A673 (cell line): ENCODE results near the gene DDIAS. TPM values are rescaled to one million over a fixed set of nuclear protein-coding genes. Genes with fewer than 3 reads are reported as not detected.

Source experiments
- BruUV-seq: library from RNA; stranded (reverse); fragments of 400-500 nt; replicated peaks from 2 replicates; lab custom pipeline; 2021; lab: Mats Ljungman, UMichigan
- CTCF ChIA-PET: fragments of 300-600 bp; sonication (Branson Sonifier 250); formaldehyde crosslinking; loops from one replicate; lab custom pipeline; 2022; ENCODE audit warnings: antibody characterized with exemption; lab: Charles Lee
- POLR2A ChIA-PET: fragments of 300-600 bp; sonication (Branson Sonifier 250); formaldehyde crosslinking; loops from one replicate; lab custom pipeline; 2022; ENCODE audit warnings: antibody characterized with exemption; ENCODE audit not compliant: low non-redundant PET; lab: Charles Lee
- DNase-seq: peaks from one replicate; pipeline ENCODE4 v3.0.0-alpha.2; 2015; ENCODE audit warnings: low spot score
- H3K27ac ChIP-seq: fragments of 200-600 bp; sonication (generic); 2 replicates; pipeline ENCODE4 v1.5.1; 2016; ENCODE audit warnings: mixed run types, low read depth, mild to moderate bottlenecking, mixed read lengths, antibody characterized with exemption, low read length; ENCODE audit not compliant: poor library complexity, severe bottlenecking
- H3K27me3 ChIP-seq: fragments of 200-600 bp; sonication (generic); replicated peaks from 2 replicates; pipeline ENCODE4 v1.6.1; 2017; ENCODE audit warnings: mixed run types, low read depth, mild to moderate bottlenecking, mixed read lengths, antibody characterized with exemption, low read length; ENCODE audit not compliant: insufficient read depth, poor library complexity
- H3K36me3 ChIP-seq: fragments of 200-600 bp; sonication (generic); 2 replicates; pipeline ENCODE4 v1.6.1; 2016; ENCODE audit warnings: mixed run types, mild to moderate bottlenecking, mixed read lengths, antibody characterized with exemption, low read length; ENCODE audit not compliant: insufficient read depth, poor library complexity, severe bottlenecking
- H3K4me1 ChIP-seq: fragments of 200-600 bp; sonication (generic); 2 replicates; pipeline ENCODE4 v1.6.1; 2017; ENCODE audit warnings: mixed run types, mild to moderate bottlenecking, mixed read lengths, antibody characterized with exemption, low read length; ENCODE audit not compliant: insufficient read depth, poor library complexity, severe bottlenecking
- H3K4me3 ChIP-seq: fragments of 200-600 bp; sonication (generic); 2 replicates; pipeline ENCODE4 v1.5.1; 2016; ENCODE audit warnings: low read depth, mixed run types, mild to moderate bottlenecking, mixed read lengths, low read length; ENCODE audit not compliant: poor library complexity, severe bottlenecking
- H3K9me3 ChIP-seq: fragments of 200-600 bp; sonication (generic); 2 replicates; pipeline ENCODE4 v1.6.1; 2016; ENCODE audit warnings: mixed run types, low read depth, mild to moderate bottlenecking, mixed read lengths, antibody characterized with exemption, low read length; ENCODE audit not compliant: poor library complexity, severe bottlenecking
- EZH2 ChIP-seq: fragments of 200-600 bp; sonication (generic); IDR thresholded peaks from 2 replicates; pipeline ENCODE4 v1.6.1; 2017; ENCODE audit warnings: borderline replicate concordance, low read depth, mild to moderate bottlenecking, mixed read lengths, antibody characterized with exemption, low read length; ENCODE audit not compliant: poor library complexity, severe bottlenecking
- intact Hi-C: fragments of 100-400 bp; cut with micrococcal nuclease; formaldehyde crosslinking; loops from one replicate; pipeline ENCODE4 v1.10.0; 2022; ENCODE audit not compliant: unreplicated experiment
- total RNA-seq: library from RNA; stranded (reverse); gene quantifications from 2 replicates; pipeline ENCODE4 v1.2.3, GENCODE V29; 2021
- TF ChIP-seq, protein P1 (sequence below): fragments of 300-800, 200-600 bp; sonication (generic); conservative IDR thresholded peaks from 2 replicates; pipeline ENCODE4 v1.5.1; 2017; ENCODE audit warnings: low read depth, mild to moderate bottlenecking, antibody characterized with exemption, low read length, moderate library complexity, mixed read lengths

Gene DDIAS
- total RNA-seq, 1 experiment from 2014 or later, result 41.5 TPM

GRCh38 chr11:82883853-82884252 lies 17.7 kb upstream of the DDIAS start:
- Histone ChIP-seq H3K4me1 (no peaks in the 10 kb centered on the region), H3K4me3 (no peak overlapping the region), H3K36me3 (no peaks in the 10 kb centered on the region), H3K27ac (no peak overlapping the region), H3K9me3 (no peaks in the 10 kb centered on the region), H3K27me3 (no peaks in the 10 kb centered on the region)
- CTCF ChIA-PET, result no interaction called here
- TF ChIP-seq EZH2, result no peak
- TF ChIP-seq, protein P1, sequence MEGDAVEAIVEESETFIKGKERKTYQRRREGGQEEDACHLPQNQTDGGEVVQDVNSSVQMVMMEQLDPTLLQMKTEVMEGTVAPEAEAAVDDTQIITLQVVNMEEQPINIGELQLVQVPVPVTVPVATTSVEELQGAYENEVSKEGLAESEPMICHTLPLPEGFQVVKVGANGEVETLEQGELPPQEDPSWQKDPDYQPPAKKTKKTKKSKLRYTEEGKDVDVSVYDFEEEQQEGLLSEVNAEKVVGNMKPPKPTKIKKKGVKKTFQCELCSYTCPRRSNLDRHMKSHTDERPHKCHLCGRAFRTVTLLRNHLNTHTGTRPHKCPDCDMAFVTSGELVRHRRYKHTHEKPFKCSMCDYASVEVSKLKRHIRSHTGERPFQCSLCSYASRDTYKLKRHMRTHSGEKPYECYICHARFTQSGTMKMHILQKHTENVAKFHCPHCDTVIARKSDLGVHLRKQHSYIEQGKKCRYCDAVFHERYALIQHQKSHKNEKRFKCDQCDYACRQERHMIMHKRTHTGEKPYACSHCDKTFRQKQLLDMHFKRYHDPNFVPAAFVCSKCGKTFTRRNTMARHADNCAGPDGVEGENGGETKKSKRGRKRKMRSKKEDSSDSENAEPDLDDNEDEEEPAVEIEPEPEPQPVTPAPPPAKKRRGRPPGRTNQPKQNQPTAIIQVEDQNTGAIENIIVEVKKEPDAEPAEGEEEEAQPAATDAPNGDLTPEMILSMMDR, result no peak
- DNase-seq, result no peak
- intact Hi-C loops, result no loop called here
- POLR2A ChIA-PET, result no interaction called here
- no TSS peak for BruUV-seq

DNA sequence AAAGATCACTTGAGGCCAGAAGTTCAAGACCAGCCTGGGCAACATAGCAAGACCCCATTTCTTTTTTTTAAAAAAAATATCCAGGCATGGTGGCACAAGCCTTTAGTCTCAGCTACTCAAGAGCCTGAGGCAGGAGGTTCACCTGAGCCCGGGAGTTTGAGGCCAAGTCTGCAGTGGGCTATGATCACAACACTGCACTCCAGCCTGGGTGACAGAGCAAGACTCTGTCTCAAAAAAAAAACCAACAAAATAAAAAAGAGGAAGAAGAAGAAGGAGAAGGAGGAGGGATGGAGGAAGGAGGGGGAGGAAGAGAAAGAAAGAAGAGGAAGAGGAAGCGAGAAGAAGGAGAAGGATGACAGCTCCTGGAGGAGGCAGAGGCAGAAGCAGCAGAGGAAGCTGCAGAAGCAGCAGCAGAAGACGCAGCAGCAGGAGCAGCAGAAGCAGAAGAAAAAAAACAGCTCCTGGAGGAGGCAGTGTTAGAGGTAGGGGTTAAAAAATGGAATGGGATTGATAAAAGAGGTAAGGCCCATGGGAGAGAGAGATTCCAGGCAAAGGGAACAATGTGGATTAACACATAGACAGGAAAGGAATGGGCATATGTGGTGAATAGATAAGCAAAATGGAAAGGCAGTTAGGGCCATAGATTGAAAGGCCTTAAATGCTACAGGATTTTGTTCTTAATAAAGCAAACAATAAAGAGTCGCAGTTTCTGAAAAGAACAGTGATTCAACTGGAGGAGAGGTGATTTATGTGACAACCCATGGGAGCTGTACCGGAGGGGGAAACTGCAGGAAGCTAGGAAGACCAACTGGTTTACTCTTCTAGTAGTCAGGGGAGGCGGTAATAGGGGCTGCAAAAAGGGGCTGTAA lies 12.2 kb upstream of the DDIAS start:
- no TSS peak for BruUV-seq
- no peaks in the 10 kb centered on the region for H3K27me3 ChIP-seq
- no peak overlapping the region for H3K4me3 ChIP-seq
- no peaks in the 10 kb centered on the region for H3K9me3 ChIP-seq
- H3K27ac ChIP-seq, result no peak overlapping the region
- H3K36me3 ChIP-seq, result no peaks in the 10 kb centered on the region
- peaks cover 4% of the 10 kb centered on the region for H3K4me1 ChIP-seq
- ChIA-PET CTCF (interaction anchor here (0.7 to 1.3 kb wide), 2 partner anchors 11 to 113 kb away, joined by 3 read pairs; partner anchors contain the start of gene PRCP), POLR2A (interaction anchor here (0.6 kb wide), 1 partner anchor 131 kb away, joined by 3 read pairs; no protein-coding TSS in a partner anchor)
- intact Hi-C loops, result no loop called here
- TF ChIP-seq, protein P1, result no peak
- no peak for TF ChIP-seq EZH2
- peak; percentile 37 for DNase-seq

- Histone ChIP-seq H3K4me3 (no peak overlapping the region), H3K4me1 (peaks cover 4% of the 10 kb centered on the region), H3K27ac (no peak overlapping the region), H3K27me3 (no peaks in the 10 kb centered on the region), H3K36me3 (no peaks in the 10 kb centered on the region), H3K9me3 (no peaks in the 10 kb centered on the region)
- no TSS peak for BruUV-seq
- DNase-seq, result no peak
- intact Hi-C loops, result no loop called here
- ChIA-PET POLR2A (interaction anchor here (0.6 kb wide), 1 partner anchor 130 kb away, joined by 3 read pairs; no protein-coding TSS in a partner anchor), CTCF (interaction anchor here (1.3 kb wide), 1 partner anchor 114 kb away, joined by 3 read pairs; no protein-coding TSS in a partner anchor)
- TF ChIP-seq, protein P1, result no peak
- no peak for TF ChIP-seq EZH2
These were observed 11.6 kb upstream of the DDIAS start for GRCh38 chr11:82890002-82890341.
